HG03439 (cell line): Measurements from ENCODE around the gene CR1L.
"Not testable (repeated sequence)": the region's sequence is repeated elsewhere in the genome, so short reads cannot be mapped to it uniquely, and the experiment has no call there.

Experiments
- ATAC-seq: cut with Tn5 transposase; IDR thresholded peaks from one replicate; pipeline ENCODE4 v1.9.1; 2021; ENCODE audit warnings: mild to moderate bottlenecking, moderate library complexity; ENCODE audit not compliant: unreplicated experiment

Gene CR1L

GRCh38 chr1:207644852-207645634, at the start of gene CR1L:
Gene CR1L, plus strand, starts transcription at chr1:207645133. Its CDS starts 101 bp downstream, at chr1:207645234.
- ATAC-seq = peak; percentile 86

GRCh38 chr1:207603777-207604176, 41.2 kb upstream of the CR1L start:
- no peak for ATAC-seq

GRCh38 chr1:207605444-207606361, 39.2 kb upstream of the CR1L start:
- ATAC-seq = no peak

- no peak for ATAC-seq
Observed at GRCh38 chr1:207606362-207606755, 38.6 kb upstream of the CR1L start.

- ATAC-seq = no peak
Observed at GRCh38 chr1:207612762-207613161, 32.2 kb upstream of the CR1L start.

GRCh38 chr1:207619871-207620542, 24.9 kb upstream of the CR1L start:
- ATAC-seq = peak; percentile 87

GRCh38 chr1:207620543-207620893, 24.4 kb upstream of the CR1L start:
- ATAC-seq = no peak

- not testable (repeated sequence) for ATAC-seq
Observed at GRCh38 chr1:207625504-207626071, 19.3 kb upstream of the CR1L start.

GRCh38 chr1:207626972-207627337, 18.0 kb upstream of the CR1L start:
- ATAC-seq = no peak

- no peak for ATAC-seq
Observed at GRCh38 chr1:207627496-207627895, 17.4 kb upstream of the CR1L start.

- no peak for ATAC-seq
Observed at GRCh38 chr1:207628776-207629175, 16.2 kb upstream of the CR1L start.

- ATAC-seq = no peak
Observed at GRCh38 chr1:207631137-207631536, 13.8 kb upstream of the CR1L start.

- no peak for ATAC-seq
Observed at GRCh38 chr1:207633226-207633625, 11.7 kb upstream of the CR1L start.

GRCh38 chr1:207633699-207634289, 11.1 kb upstream of the CR1L start:
- not testable (repeated sequence) for ATAC-seq

- ATAC-seq = not testable (repeated sequence)
Observed at GRCh38 chr1:207634293-207634692, 10.6 kb upstream of the CR1L start.

- ATAC-seq = not testable (repeated sequence)
Observed at GRCh38 chr1:207635569-207636186, 9.3 kb upstream of the CR1L start.

- ATAC-seq = not testable (repeated sequence)
Observed at GRCh38 chr1:207638487-207639145, 6.3 kb upstream of the CR1L start.

GRCh38 chr1:207639362-207639761, 5.6 kb upstream of the CR1L start:
- ATAC-seq = not testable (repeated sequence)

- ATAC-seq = peak; percentile 10
Observed at GRCh38 chr1:207644166-207644851, 624 bp upstream of the CR1L start.
